HEK293T (cell line): ENCODE measurements around the gene SLC6A6.
"Not testable (repeated sequence)": the region's sequence is repeated elsewhere in the genome, so short reads cannot be mapped to it uniquely, and the experiment has no call there.

Experiments used
- CTCF ChIA-PET: fragments of 350-600 bp; formaldehyde crosslinking; extraction: SDS; loops from one replicate; lab custom pipeline; 2021; ENCODE audit warnings: antibody characterized with exemption, inconsistent platforms; lab: Yijun Ruan, JAX
- POLR2A ChIA-PET: fragments of 350-600 bp; formaldehyde crosslinking; extraction: SDS; loops from one replicate; lab custom pipeline; 2020; ENCODE audit warnings: antibody characterized with exemption, inconsistent platforms; lab: Yijun Ruan, JAX
- DNase-seq: peaks from one replicate; pipeline ENCODE4 v3.0.0; 2012; ENCODE audit warnings: mixed read lengths; ENCODE audit errors: extremely low spot score
- ARNT ChIP-seq: fragments of 450-650 bp; IDR thresholded peaks from 2 replicates; pipeline ENCODE4 v1.6.1; 2017; ENCODE audit warnings: mild to moderate bottlenecking
- BHLHE40 ChIP-seq: fragments of 450-650 bp; IDR thresholded peaks from 2 replicates; pipeline ENCODE4 v1.6.1; 2016; ENCODE audit warnings: mild to moderate bottlenecking, moderate library complexity, borderline replicate concordance
- CTBP1 ChIP-seq: fragments of 450-650 bp; IDR thresholded peaks from 2 replicates; pipeline ENCODE4 v1.6.1; 2016; ENCODE audit warnings: borderline replicate concordance
- ELF4 ChIP-seq: fragments of 450-650 bp; IDR thresholded peaks from 2 replicates; pipeline ENCODE4 v1.6.1; 2017; ENCODE audit warnings: antibody characterized with exemption
- FOXA1 ChIP-seq: fragments of 450-650 bp; IDR thresholded peaks from 2 replicates; pipeline ENCODE4 v1.6.1; 2016; ENCODE audit warnings: mild to moderate bottlenecking
- FOXK2 ChIP-seq: fragments of 450-650 bp; IDR thresholded peaks from 2 replicates; pipeline ENCODE4 v1.6.1; 2016; ENCODE audit warnings: mild to moderate bottlenecking
- FOXM1 ChIP-seq: fragments of 450-650 bp; IDR thresholded peaks from 2 replicates; pipeline ENCODE4 v1.6.1; 2017; ENCODE audit warnings: mild to moderate bottlenecking, borderline replicate concordance
- HDGF ChIP-seq: fragments of 450-650 bp; IDR thresholded peaks from 2 replicates; pipeline ENCODE4 v1.6.1; 2017; ENCODE audit warnings: antibody characterized with exemption, borderline replicate concordance
- L3MBTL2 ChIP-seq: fragments of 450-650 bp; conservative IDR thresholded peaks from 2 replicates; pipeline ENCODE4 v1.6.1; 2016; ENCODE audit warnings: mild to moderate bottlenecking
- LEF1 ChIP-seq: fragments of 450-650 bp; IDR thresholded peaks from 2 replicates; pipeline ENCODE4 v1.6.1; 2017; ENCODE audit warnings: mild to moderate bottlenecking, borderline replicate concordance
- NFRKB ChIP-seq: fragments of 450-650 bp; IDR thresholded peaks from 2 replicates; pipeline ENCODE4 v1.6.1; 2016; ENCODE audit warnings: mild to moderate bottlenecking, moderate library complexity
- SP1 ChIP-seq: fragments of 450-650 bp; IDR thresholded peaks from 2 replicates; pipeline ENCODE4 v1.6.1; 2017
- SUZ12 ChIP-seq: fragments of 450-650 bp; IDR thresholded peaks from 2 replicates; pipeline ENCODE4 v1.6.1; 2016; ENCODE audit warnings: mild to moderate bottlenecking
- TARDBP ChIP-seq: fragments of 450-650 bp; IDR thresholded peaks from 2 replicates; pipeline ENCODE4 v1.6.1; 2016
- ZNF384 ChIP-seq: fragments of 450-650 bp; IDR thresholded peaks from 2 replicates; pipeline ENCODE4 v1.6.1; 2016
- TF ChIP-seq, protein P1 (sequence below): fragments of 450-650 bp; IDR thresholded peaks from 2 replicates; pipeline ENCODE4 v1.6.1; 2016

Gene SLC6A6

DNA sequence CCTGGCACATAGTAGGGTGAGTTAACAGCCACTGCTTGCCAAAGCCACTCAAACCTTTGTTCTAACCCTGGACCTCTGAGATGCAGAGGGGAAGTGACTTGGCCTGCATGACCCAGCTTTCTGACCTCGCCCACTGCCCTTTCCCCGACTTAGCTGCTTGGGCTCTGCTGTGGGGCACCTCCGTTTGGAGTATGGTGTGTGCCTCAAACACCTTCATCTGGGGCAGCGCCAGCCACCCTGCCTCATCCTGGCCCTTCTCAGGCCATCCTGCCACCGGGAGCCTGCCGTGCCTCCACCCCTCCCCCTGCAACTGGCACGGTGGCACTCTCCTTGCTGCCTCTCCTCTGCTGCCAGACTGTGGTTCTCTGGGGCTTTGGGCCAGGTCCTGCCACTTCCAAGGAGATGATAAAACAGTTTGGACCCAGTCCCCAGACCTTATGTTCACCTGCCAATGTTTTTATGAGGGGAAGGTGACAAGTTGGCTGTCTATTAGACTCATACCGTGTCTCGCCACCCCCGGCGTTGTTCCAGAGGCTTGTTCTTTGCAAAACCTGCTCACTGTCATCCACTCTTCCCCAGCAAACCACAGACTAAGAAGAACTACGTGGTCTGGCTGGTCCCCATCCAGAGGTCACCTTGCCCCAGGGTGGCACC is 32.2 kb downstream of the SLC6A6 start:
- no peak for DNase-seq

DNA sequence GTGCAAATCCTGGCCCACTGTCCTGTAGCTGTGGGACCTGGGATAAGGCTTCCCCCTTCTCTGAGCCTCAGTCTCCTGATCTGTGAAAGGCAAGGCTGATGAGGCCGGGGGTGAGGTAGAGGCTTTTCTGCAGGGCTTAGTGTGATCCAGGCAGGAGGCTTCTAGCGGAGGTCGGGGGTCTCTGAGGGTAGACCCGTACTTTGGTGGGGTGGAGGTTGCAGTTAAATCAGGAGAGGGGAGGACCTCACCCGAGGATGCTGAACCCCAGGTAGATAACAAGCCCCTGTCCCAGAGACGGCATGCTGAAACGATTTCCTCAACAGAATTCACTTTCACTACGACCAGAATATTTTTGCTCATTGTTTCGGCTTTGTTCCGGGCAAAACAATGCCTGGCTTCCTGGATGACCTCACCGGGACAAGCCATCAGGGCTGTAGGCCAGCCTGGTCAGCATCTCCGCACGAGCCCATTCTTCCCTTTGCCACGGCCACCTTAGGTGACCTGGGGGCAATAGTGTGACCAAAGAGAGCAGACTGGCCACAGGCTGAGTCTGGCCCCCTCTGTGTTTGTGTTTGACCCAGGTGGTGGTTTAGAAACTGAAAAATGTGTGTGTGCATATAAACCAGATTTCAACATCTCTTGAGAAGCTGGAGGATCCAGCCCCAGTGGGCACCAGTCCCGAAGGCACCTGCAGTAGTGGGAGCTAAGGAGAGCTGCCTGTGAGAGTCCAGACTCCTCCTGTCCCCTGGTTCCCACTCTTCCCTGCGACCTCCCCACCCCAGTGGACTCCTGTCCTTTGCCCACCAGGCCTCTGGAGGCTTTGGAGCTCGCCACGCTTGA is 33.0 kb downstream of the SLC6A6 start:
- DNase-seq = no peak
- ChIA-PET POLR2A (no interaction called here), CTCF (interaction anchor here (0.7 kb wide), 1 partner anchor 52 kb away, joined by 3 read pairs; no protein-coding TSS in a partner anchor)
- TF ChIP-seq CTBP1 (no peak), TARDBP (no peak), NFRKB (no peak), L3MBTL2 (no peak), ZNF384 (no peak), ARNT (no peak), LEF1 (no peak), FOXA1 (no peak), BHLHE40 (no peak)

More for the DNA sequence above, 32.2 kb downstream of the SLC6A6 start:
- CTCF ChIA-PET = no interaction called here
- TF ChIP-seq SUZ12 = no peak
- TF ChIP-seq TARDBP = no peak
- TF ChIP-seq FOXK2 = no peak
- no peak for TF ChIP-seq SP1
- no peak for TF ChIP-seq LEF1
- TF ChIP-seq HDGF = no peak
- no peak for TF ChIP-seq CTBP1
- TF ChIP-seq FOXA1 = no peak
- TF ChIP-seq BHLHE40 = no peak
- no peak for TF ChIP-seq ELF4
- no peak for TF ChIP-seq FOXM1
- TF ChIP-seq ARNT = no peak
- no peak for TF ChIP-seq ZNF384
- TF ChIP-seq L3MBTL2 = no peak
- TF ChIP-seq NFRKB = no peak
- POLR2A ChIA-PET = no interaction called here

DNA sequence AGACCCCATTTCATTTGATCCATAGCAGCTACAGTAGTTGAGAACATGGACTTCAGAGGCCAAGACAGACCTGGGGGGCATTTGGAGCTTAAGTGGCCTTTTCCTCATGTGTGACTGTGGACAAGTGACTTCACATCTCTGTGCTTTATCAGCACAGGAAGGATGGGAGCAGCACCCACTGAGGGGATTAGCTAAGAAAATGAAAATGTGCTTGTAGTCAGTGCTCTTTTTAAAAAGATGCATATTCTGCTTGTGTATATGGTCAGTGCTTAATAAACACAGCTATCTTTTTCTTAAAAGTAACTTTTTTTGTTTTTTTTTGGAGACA is 34.5 kb downstream of the SLC6A6 start:
- TF ChIP-seq, protein P1, sequence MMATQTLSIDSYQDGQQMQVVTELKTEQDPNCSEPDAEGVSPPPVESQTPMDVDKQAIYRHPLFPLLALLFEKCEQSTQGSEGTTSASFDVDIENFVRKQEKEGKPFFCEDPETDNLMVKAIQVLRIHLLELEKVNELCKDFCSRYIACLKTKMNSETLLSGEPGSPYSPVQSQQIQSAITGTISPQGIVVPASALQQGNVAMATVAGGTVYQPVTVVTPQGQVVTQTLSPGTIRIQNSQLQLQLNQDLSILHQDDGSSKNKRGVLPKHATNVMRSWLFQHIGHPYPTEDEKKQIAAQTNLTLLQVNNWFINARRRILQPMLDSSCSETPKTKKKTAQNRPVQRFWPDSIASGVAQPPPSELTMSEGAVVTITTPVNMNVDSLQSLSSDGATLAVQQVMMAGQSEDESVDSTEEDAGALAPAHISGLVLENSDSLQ = no peak
- TF ChIP-seq NFRKB (no peak), LEF1 (no peak), FOXK2 (no peak), L3MBTL2 (no peak), SUZ12 (no peak), ELF4 (no peak), FOXM1 (no peak), FOXA1 (no peak), HDGF (no peak)
- no peak for DNase-seq
- ChIA-PET POLR2A (no interaction called here), CTCF (interaction anchor here (0.5 to 0.8 kb wide), 2 partner anchors 12 to 31 kb away, joined by 4 to 5 read pairs; no protein-coding TSS in a partner anchor)

DNA sequence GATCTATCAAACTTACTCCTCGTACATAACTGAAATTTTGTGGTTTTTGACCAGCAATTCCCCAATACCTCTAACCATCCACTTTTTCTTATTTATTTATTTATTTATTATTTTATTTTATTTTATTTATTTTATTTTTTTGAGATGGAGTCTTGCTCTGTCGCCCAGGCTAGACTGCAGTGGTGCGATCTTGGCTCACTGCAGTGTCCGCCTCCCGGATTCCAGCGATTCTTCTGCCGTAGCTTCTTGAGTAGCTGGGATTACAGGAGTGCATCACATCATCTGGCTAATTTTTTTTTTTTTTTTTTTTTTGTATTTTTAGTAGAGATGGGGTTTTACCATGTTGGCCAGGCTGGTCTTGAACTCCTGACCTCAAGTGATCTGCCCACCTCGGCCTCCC is 35.3 kb downstream of the SLC6A6 start:
- DNase-seq, POLR2A ChIA-PET: not testable (repeated sequence)
- CTCF ChIA-PET = interaction anchor here (0.8 kb wide), 1 partner anchor 32 kb away, joined by 4 read pairs; no protein-coding TSS in a partner anchor

DNA sequence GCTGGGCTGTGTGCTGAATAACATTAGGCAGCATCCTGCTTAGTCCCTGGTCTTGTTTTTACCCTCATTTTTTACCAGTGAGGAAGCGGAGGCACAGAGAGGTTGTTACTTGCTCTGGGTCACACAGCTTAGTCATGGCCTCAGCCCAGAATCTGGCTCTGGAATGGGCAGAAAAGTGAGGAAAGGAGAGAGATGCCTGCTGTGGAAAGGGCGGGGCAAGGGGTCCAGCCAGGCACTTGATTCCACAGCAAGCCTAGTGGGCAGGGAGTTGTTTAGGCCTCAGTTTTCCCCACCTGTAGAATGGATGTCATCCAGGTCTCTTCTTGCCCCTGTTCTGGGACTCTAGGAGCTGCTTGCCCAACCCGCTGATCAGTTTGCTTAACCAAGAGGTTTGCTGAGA is 35.9 kb downstream of the SLC6A6 start:
- DNase-seq = no peak
- POLR2A ChIA-PET = interaction anchor here (0.8 to 1.8 kb wide), 3 partner anchors 12 to 34 kb away, joined by 3 to 6 read pairs (median 3); no protein-coding TSS in a partner anchor
- no peak for TF ChIP-seq LEF1
- TF ChIP-seq CTBP1 = no peak
- no peak for TF ChIP-seq BHLHE40
- CTCF ChIA-PET = no interaction called here

DNA sequence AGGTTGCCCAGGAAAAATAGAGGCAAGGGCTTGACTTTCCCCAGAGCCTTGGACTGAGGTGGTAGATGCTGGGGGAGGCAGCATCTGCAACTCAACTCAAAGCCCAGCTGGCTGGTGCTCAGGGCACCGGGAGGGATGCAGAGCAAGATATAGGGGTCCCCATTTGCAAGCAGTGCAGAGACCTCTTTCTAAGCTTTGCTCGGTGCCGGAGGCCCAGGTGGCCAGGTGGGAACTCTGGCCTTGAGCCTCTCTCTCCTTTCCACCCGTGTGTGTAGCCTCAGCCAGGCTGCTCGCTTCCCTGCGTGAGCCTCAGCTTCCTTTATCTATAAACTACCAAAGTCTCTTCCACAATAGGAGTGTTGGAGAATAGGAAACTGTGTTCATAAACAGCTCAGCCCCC is 36.5 kb downstream of the SLC6A6 start:
- ChIA-PET POLR2A (interaction anchor here (0.8 to 1.8 kb wide), 4 partner anchors 12 to 36 kb away, joined by 3 to 6 read pairs (median 4); partner anchors contain the start of gene SLC6A6), CTCF (no interaction called here)
- DNase-seq = no peak
- TF ChIP-seq LEF1 = no peak
- no peak for TF ChIP-seq NFRKB
- no peak for TF ChIP-seq ZNF384
- TF ChIP-seq TARDBP = no peak
- TF ChIP-seq FOXA1 = no peak
- no peak for TF ChIP-seq HDGF
- no peak for TF ChIP-seq ARNT
- TF ChIP-seq SUZ12 = no peak
- no peak for TF ChIP-seq CTBP1
- no peak for TF ChIP-seq FOXM1
- no peak for TF ChIP-seq FOXK2
- no peak for TF ChIP-seq SP1
- no peak for TF ChIP-seq L3MBTL2
- no peak for TF ChIP-seq BHLHE40
- no peak for TF ChIP-seq ELF4
- TF ChIP-seq, protein P1 = no peak
